HepG2 (cell line): ENCODE data around the gene CLDN3. TPM values are rescaled to one million over a fixed set of nuclear protein-coding genes. Genes with fewer than 3 reads are reported as not detected.

Source experiments
- ATF7-NPFF ChIP-seq: sonication (generic); formaldehyde crosslinking; IDR thresholded peaks from 2 replicates; pipeline ENCODE4 v1.8.1; 2023; ENCODE audit warnings: mild to moderate bottlenecking, low read depth, missing genetic modification reagents, moderate library complexity
- BRCA1 ChIP-seq: sonication (generic); formaldehyde crosslinking; IDR thresholded peaks from 2 replicates; pipeline ENCODE4 v1.4.0; 2020; ENCODE audit warnings: missing genetic modification reagents
- CBFB ChIP-seq: sonication (generic); formaldehyde crosslinking; IDR thresholded peaks from 2 replicates; pipeline ENCODE4 v1.4.0; 2020; ENCODE audit warnings: missing genetic modification reagents
- CCAR2 ChIP-seq: fragments of 200-400 bp; formaldehyde crosslinking; optimal IDR thresholded peaks from 2 replicates; pipeline ENCODE3; 2018; ENCODE audit warnings: low read depth, mild to moderate bottlenecking, low read length, moderate library complexity
- ESRRA ChIP-seq: sonication (generic); formaldehyde crosslinking; IDR thresholded peaks from 2 replicates; pipeline ENCODE4 v1.5.1; 2020; ENCODE audit warnings: mild to moderate bottlenecking, low read depth, missing genetic modification reagents
- GABPB1 ChIP-seq: IDR thresholded peaks from 2 replicates; pipeline ENCODE4 v1.6.1; 2016; ENCODE audit warnings: mild to moderate bottlenecking, missing genetic modification reagents, moderate library complexity, missing compliant biosample characterization
- PHB2 ChIP-seq: fragments of 450-650 bp; IDR thresholded peaks from 2 replicates; pipeline ENCODE4 v1.6.1; 2018; ENCODE audit not compliant: partially characterized antibody
- REPIN1 ChIP-seq: sonication (generic); formaldehyde crosslinking; IDR thresholded peaks from 2 replicates; pipeline ENCODE4 v1.8.0; 2022; ENCODE audit warnings: missing genetic modification reagents, low read depth, mild to moderate bottlenecking, borderline replicate concordance
- SALL1 ChIP-seq: sonication (generic); formaldehyde crosslinking; IDR thresholded peaks from 2 replicates; pipeline ENCODE4 v1.8.0; 2022; ENCODE audit warnings: mild to moderate bottlenecking, missing genetic modification reagents
- SP1 ChIP-seq, 2 experiments: fragments of 450-650 bp in 1 of 2; sonication (generic) in 1 of 2; formaldehyde crosslinking in 1 of 2; IDR thresholded peaks; 2 replicates each; pipeline versions ENCODE4 v1.4.0 to v1.6.1; 2016 to 2020; ENCODE audit warnings: missing genetic modification reagents in 1 of 2
- SRF ChIP-seq: IDR thresholded peaks from 2 replicates; pipeline ENCODE4 v1.6.1; 2011; ENCODE audit warnings: mild to moderate bottlenecking, low read depth, low read length, moderate library complexity
- TCF12 ChIP-seq, 2 experiments: fragments of 450-650 bp in 1 of 2; sonication (generic) in 1 of 2; formaldehyde crosslinking in 1 of 2; IDR thresholded peaks; 2 replicates each; pipeline versions ENCODE4 v1.6.1 to v1.8.0; 2017 to 2022; ENCODE audit warnings: antibody characterized with exemption in 1 of 2, mild to moderate bottlenecking in 1 of 2, missing genetic modification reagents in 1 of 2, moderate library complexity in 1 of 2
- TSC22D2 ChIP-seq: sonication (generic); formaldehyde crosslinking; IDR thresholded peaks from 2 replicates; pipeline ENCODE4 v1.5.1; 2020; ENCODE audit warnings: missing genetic modification reagents, mild to moderate bottlenecking, borderline replicate concordance
- ZNF3 ChIP-seq: IDR thresholded peaks from 2 replicates; pipeline ENCODE4 v1.7.0; 2017; ENCODE audit warnings: inconsistent platforms
- ZNF468 ChIP-seq: sonication (generic); formaldehyde crosslinking; IDR thresholded peaks from 2 replicates; pipeline ENCODE4 v1.8.0; 2022; ENCODE audit warnings: mild to moderate bottlenecking, moderate library complexity, missing genetic modification reagents
- ZNF761 ChIP-seq: sonication (generic); formaldehyde crosslinking; conservative IDR thresholded peaks from 2 replicates; pipeline ENCODE4 v1.4.0; 2020; ENCODE audit warnings: mild to moderate bottlenecking, missing genetic modification reagents
- ZNF782 ChIP-seq: sonication (generic); formaldehyde crosslinking; IDR thresholded peaks from 2 replicates; pipeline ENCODE4 v1.4.0; 2020; ENCODE audit warnings: missing genetic modification reagents, mild to moderate bottlenecking, borderline replicate concordance
- polyA plus RNA-seq, 8 experiments: library from polyadenylated mRNA; depleted of rRNA in 3 of 8; stranded (reverse) in 7 of 8; unstranded in 1 of 8; fragments of >200 nt; fragmentation: Illumina TruSeq in 4 of 8; extraction: Trizol in 4 of 8; gene quantifications; 2 replicates each; pipeline versions ENCODE4 v1.2.1 to v1.2.3, GENCODE V29; 2011 to 2016; ENCODE audit warnings: low read depth in 4 of 8, missing spikeins in 1 of 8, mixed read lengths in 1 of 8; ENCODE audit not compliant: insufficient read depth in 1 of 8
- total RNA-seq, 5 experiments: library from RNA; depleted of rRNA; stranded (reverse); fragments of >200 nt; fragmentation: Illumina TruSeq; extraction: Trizol; gene quantifications; 2 replicates each; pipeline ENCODE4 v1.2.3, GENCODE V29; 2016; ENCODE audit warnings: low read depth in 1 of 5
- TF ChIP-seq, protein P1 (sequence below): sonication (generic); formaldehyde crosslinking; IDR thresholded peaks from 2 replicates; pipeline ENCODE4 v1.9.0; 2022; ENCODE audit warnings: missing genetic modification reagents, mild to moderate bottlenecking, borderline replicate concordance
- TF ChIP-seq, protein P2 (sequence below): sonication (generic); formaldehyde crosslinking; IDR thresholded peaks from 2 replicates; pipeline ENCODE4 v1.5.1; 2020; ENCODE audit warnings: missing genetic modification reagents, mild to moderate bottlenecking, borderline replicate concordance
- TF ChIP-seq, protein P3 (sequence below): sonication (generic); formaldehyde crosslinking; IDR thresholded peaks from 2 replicates; pipeline ENCODE4 v1.5.1; 2020; ENCODE audit warnings: mild to moderate bottlenecking, missing genetic modification reagents
- TF ChIP-seq, protein P4 (sequence below): IDR thresholded peaks from 2 replicates; pipeline ENCODE4 v1.6.1; 2016; ENCODE audit warnings: missing genetic modification reagents, missing compliant biosample characterization

The CLDN3 gene
- total and polyA plus RNA-seq, 2 of the 13 experiments (the other 11 are each of a cell fraction or from before 2014, with no cell fraction given): 0.31 to 0.51 TPM

DNA sequence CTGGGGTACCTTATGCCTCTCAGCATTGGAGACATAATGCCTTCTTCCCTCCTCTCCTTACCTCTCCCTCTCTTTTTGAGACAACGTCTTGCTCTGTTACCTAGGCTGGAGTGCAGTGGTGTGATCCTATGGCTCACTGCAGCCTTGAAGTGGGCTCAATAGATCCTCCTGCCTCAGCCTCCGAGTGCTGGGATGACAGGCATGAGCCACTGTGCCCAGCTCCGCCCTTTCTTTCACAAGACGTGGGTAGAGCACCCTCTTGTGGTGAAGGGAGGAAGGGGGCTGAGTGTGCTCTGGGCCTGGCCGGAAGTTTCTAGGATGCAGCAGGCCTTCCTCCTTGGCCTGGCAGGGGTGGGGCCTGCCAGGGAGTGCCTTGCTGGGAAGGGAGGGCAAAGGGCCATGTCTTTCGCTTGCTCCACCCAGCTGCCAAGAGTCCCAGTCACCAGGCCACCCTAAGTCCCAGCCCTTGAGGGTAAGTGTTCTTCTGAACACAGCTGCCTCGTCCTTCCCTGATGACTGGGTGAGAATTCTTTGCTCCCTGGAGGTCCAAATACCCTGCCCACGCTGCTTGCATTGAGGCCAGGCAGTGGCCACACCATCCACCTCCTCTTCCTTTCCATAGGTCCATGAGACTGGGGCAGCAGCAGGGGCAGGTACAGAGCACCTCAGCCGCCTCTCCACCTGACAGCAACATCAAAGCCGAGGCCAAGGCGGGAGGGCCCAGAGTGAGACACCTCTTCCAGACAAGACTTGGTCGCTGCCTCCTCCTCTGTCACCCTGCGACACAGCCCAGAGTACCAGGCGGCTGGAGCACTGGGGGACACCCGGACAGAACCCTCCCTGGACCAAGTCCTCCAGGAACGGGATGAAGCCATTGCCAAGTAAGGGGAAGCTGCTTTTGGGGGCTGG lies 35.2 kb downstream of the CLDN3 start (continued):
- TF ChIP-seq, protein P1, sequence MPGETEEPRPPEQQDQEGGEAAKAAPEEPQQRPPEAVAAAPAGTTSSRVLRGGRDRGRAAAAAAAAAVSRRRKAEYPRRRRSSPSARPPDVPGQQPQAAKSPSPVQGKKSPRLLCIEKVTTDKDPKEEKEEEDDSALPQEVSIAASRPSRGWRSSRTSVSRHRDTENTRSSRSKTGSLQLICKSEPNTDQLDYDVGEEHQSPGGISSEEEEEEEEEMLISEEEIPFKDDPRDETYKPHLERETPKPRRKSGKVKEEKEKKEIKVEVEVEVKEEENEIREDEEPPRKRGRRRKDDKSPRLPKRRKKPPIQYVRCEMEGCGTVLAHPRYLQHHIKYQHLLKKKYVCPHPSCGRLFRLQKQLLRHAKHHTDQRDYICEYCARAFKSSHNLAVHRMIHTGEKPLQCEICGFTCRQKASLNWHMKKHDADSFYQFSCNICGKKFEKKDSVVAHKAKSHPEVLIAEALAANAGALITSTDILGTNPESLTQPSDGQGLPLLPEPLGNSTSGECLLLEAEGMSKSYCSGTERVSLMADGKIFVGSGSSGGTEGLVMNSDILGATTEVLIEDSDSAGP (CRISPR knock-in tag): peak; percentile 69
- TF ChIP-seq, protein P2, sequence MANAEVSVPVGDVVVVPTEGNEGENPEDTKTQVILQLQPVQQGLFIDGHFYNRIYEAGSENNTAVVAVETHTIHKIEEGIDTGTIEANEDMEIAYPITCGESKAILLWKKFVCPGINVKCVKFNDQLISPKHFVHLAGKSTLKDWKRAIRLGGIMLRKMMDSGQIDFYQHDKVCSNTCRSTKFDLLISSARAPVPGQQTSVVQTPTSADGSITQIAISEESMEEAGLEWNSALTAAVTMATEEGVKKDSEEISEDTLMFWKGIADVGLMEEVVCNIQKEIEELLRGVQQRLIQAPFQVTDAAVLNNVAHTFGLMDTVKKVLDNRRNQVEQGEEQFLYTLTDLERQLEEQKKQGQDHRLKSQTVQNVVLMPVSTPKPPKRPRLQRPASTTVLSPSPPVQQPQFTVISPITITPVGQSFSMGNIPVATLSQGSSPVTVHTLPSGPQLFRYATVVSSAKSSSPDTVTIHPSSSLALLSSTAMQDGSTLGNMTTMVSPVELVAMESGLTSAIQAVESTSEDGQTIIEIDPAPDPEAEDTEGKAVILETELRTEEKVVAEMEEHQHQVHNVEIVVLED: no peak
- TF ChIP-seq SRF (no peak), TCF12 (IDR thresholded peaks at IDR 0.05) (no peak), TCF12 (CRISPR knock-in tag; IDR thresholded peaks at IDR 0.05) (no peak), PHB2 (no peak), SALL1 (CRISPR knock-in tag) (peak; percentile 88), TSC22D2 (peak; percentile 47; the same call in 1 of the 2 replicates), ZNF468 (CRISPR knock-in tag) (no peak), CCAR2 (no peak), ESRRA (CRISPR knock-in tag) (no peak), ZNF782 (CRISPR knock-in tag) (no peak), ZNF3 (CRISPR knock-in tag) (no peak), CBFB (CRISPR knock-in tag) (0 out of 2 replicates have a peak, but pooled peaks have one; percentile 27), REPIN1 (peak; percentile 75; the same call in 1 of the 2 replicates), ATF7-NPFF (no peak), SP1 (IDR thresholded peaks at IDR 0.05) (no peak), SP1 (CRISPR knock-in tag; IDR thresholded peaks at IDR 0.05) (peak; percentile 82), BRCA1 (CRISPR knock-in tag) (no peak), GABPB1 (CRISPR knock-in tag) (peak; percentile 79), ZNF761 (CRISPR knock-in tag) (no peak)
- TF ChIP-seq, protein P3, sequence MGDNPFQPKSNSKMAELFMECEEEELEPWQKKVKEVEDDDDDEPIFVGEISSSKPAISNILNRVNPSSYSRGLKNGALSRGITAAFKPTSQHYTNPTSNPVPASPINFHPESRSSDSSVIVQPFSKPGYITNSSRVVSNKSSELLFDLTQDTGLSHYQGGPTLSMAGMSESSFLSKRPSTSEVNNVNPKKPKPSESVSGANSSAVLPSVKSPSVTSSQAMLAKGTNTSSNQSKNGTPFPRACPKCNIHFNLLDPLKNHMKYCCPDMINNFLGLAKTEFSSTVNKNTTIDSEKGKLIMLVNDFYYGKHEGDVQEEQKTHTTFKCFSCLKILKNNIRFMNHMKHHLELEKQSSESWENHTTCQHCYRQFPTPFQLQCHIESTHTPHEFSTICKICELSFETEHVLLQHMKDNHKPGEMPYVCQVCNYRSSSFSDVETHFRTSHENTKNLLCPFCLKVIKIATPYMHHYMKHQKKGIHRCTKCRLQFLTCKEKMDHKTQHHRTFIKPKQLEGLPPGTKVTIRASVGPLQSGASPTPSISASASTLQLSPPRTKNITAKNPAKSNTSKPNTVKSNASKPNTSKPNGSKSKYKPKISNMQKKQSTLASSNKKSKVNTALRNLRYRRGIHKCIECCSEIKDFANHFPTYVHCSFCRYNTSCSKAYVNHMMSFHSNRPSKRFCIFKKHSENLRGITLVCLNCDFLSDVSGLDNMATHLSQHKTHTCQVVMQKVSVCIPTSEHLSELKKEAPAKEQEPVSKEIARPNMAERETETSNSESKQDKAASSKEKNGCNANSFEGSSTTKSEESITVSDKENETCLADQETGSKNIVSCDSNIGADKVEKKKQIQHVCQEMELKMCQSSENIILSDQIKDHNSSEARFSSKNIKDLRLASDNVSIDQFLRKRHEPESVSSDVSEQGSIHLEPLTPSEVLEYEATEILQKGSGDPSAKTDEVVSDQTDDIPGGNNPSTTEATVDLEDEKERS (CRISPR knock-in tag): no peak
- TF ChIP-seq, protein P4, sequence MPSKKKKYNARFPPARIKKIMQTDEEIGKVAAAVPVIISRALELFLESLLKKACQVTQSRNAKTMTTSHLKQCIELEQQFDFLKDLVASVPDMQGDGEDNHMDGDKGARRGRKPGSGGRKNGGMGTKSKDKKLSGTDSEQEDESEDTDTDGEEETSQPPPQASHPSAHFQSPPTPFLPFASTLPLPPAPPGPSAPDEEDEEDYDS: no peak
